Heart left ventricle (tissue), 13 donors: ENCODE results near the gene ABHD5.

ENCODE experiments used
- CTCF ChIP-seq, 12 donors: fragments of 200-600 bp; sonication (generic) in 4 of 12; IDR thresholded peaks; one replicate each; pipeline versions ENCODE4 v1.5.0 to v1.8.0; 2018 to 2022; ENCODE audit warnings: antibody characterized with exemption in 12 of 12, mild to moderate bottlenecking in 5 of 12
- POLR2A ChIP-seq, 2 donors: fragments of 450-650 bp; IDR thresholded peaks; one replicate each; pipeline ENCODE4 v1.6.1; 2017; ENCODE audit warnings: antibody characterized with exemption in 2 of 2, mild to moderate bottlenecking in 2 of 2, moderate library complexity in 2 of 2
- donor health status: ischemic (EF 13 %, LVEDD 7.1; RV severe dilation, severe dysfunction).
- donor health status: DM: no; HTN: yes; CAD: no.
- donor health status: DM: no; HTN: no; CAD: no.
- donor health status: ischemic (EF 25% LVEDD 6.9; RV normal size, moderate dysfunction).
- donor health status: ischemic (EF 25% LVEDD 5.7; RV mildly dilated, moderate dysfunction).
- donor health status: ischemic (EF 35%, LVEDD 5.7; RV mildly dilated, moderate dysfunction).
- donor health status: nonischemic (EF 11% LVEDD 7.7; RV severe dilation, severe dysfunction).
- donor health status: DM: yes; HTN: yes; CAD: no.
- donor health status: PGD.
- donor health status: ischemic (EF 29% LVEDD 5.4; RV normal size, mild dysfunction).
- donor health status: nonischemic (EF 23%, LVEDD 6.1; RV moderate dilation, normal function).

GRCh38 chr3:43758592-43759225 is 68.0 kb downstream of the ABHD5 start:
- TF ChIP-seq POLR2A (IDR thresholded peaks at IDR 0.05): no peak
- no peak for TF ChIP-seq CTCF (IDR thresholded peaks at IDR 0.05)
